ENCODE results near the gene TSPAN18. TPM values are rescaled to one million over a fixed set of nuclear protein-coding genes. Genes with fewer than 3 reads are reported as not detected.

The TSPAN18 gene
- total and polyA plus RNA-seq, 8 donors, result 2.1 to 60.3 (median 11.0) TPM

DNA sequence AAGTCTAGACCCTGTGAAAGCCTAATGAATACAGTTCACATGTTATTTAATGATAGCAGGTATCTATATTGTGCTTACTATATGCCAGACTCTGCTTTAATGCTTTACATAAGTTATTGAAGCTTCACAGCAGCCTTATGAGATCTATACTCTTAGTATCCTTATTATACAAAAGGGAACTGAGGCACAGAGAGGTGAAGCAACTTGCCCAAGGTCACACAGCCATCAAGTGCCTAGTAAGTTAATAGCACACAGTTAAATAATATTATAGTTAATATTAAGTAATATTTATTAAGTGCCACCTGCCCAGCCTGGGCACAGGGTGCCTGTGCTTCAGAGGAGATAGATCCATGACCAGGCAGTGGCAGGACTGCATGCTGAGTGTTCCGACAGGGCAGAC, 145.8 kb downstream of the TSPAN18 start:
- Histone ChIP-seq H3K27ac (no peak overlapping the region), H3K4me1 (peaks cover 0 to 17% (median under 1%) of the 10 kb centered on the region in 4 donors), H3K36me3 (no peaks in the 10 kb centered on the region), H3K4me3 (no peak overlapping the region), H3K9me3 (no peaks in the 10 kb centered on the region), H3K27me3 (peaks cover 0 to 4% (median 0%) of the 10 kb centered on the region in 3 donors)
- TF ChIP-seq EP300 (IDR thresholded peaks at IDR 0.05), result no peak
- TF ChIP-seq POLR2AphosphoS5 (IDR thresholded peaks at IDR 0.05), result no peak
- TF ChIP-seq, protein P1, sequence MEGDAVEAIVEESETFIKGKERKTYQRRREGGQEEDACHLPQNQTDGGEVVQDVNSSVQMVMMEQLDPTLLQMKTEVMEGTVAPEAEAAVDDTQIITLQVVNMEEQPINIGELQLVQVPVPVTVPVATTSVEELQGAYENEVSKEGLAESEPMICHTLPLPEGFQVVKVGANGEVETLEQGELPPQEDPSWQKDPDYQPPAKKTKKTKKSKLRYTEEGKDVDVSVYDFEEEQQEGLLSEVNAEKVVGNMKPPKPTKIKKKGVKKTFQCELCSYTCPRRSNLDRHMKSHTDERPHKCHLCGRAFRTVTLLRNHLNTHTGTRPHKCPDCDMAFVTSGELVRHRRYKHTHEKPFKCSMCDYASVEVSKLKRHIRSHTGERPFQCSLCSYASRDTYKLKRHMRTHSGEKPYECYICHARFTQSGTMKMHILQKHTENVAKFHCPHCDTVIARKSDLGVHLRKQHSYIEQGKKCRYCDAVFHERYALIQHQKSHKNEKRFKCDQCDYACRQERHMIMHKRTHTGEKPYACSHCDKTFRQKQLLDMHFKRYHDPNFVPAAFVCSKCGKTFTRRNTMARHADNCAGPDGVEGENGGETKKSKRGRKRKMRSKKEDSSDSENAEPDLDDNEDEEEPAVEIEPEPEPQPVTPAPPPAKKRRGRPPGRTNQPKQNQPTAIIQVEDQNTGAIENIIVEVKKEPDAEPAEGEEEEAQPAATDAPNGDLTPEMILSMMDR (IDR thresholded peaks at IDR 0.05), result no peak
- no peak for TF ChIP-seq POLR2A (IDR thresholded peaks at IDR 0.05)
- intact Hi-C loops (cut with DNase I; ENCODE audit: low total_unique reads), result no loop called here
- no peak for DNase-seq
- WGBS, 5 donors, result 90 to 100% (median 96%) methylated on average over 1 of the region's 1 CpG

- no peak for DNase-seq
- intact Hi-C loops (cut with DNase I; ENCODE audit: low total_unique reads), result no loop called here
- Histone ChIP-seq H3K4me3 (no peak overlapping the region), H3K4me1 (peaks cover 0 to 19% (median 7%) of the 10 kb centered on the region in 4 donors), H3K27ac (no peak overlapping the region), H3K36me3 (no peaks in the 10 kb centered on the region), H3K9me3 (no peaks in the 10 kb centered on the region), H3K27me3 (peaks cover 0 to 10% (median 4%) of the 10 kb centered on the region in 3 donors)
- 0 to 29% (median 16%) methylated on average over 1 of the region's 1 CpG for whole genome bisulfite sequencing, 5 donors
- TF ChIP-seq POLR2A (IDR thresholded peaks at IDR 0.05) (no peak), POLR2AphosphoS5 (IDR thresholded peaks at IDR 0.05) (no peak), EP300 (IDR thresholded peaks at IDR 0.05) (no peak)
- TF ChIP-seq, protein P1 (IDR thresholded peaks at IDR 0.05), result no peak
These were observed 146.8 kb downstream of the TSPAN18 start for GRCh38 chr11:44873537-44873936.

- TF ChIP-seq, protein P1 (IDR thresholded peaks at IDR 0.05), result no peak
- TF ChIP-seq EP300 (IDR thresholded peaks at IDR 0.05) (no peak), POLR2AphosphoS5 (IDR thresholded peaks at IDR 0.05) (no peak), POLR2A (IDR thresholded peaks at IDR 0.05) (no peak)
- 85 to 93% (median 86%) methylated on average over 3 of the region's 3 CpGs for WGBS, 5 donors
- Histone ChIP-seq H3K36me3 (no peaks in the 10 kb centered on the region), H3K27ac (no peak overlapping the region), H3K27me3 (peaks cover 0 to 17% (median 4%) of the 10 kb centered on the region in 3 donors), H3K4me1 (peaks cover 0 to 12% (median 7%) of the 10 kb centered on the region in 4 donors), H3K9me3 (no peaks in the 10 kb centered on the region), H3K4me3 (no peak overlapping the region)
- no peak for DNase-seq
- intact Hi-C loops (cut with DNase I; ENCODE audit: low total_unique reads), result no loop called here
These were observed 147.5 kb downstream of the TSPAN18 start for GRCh38 chr11:44874284-44874683.

DNA sequence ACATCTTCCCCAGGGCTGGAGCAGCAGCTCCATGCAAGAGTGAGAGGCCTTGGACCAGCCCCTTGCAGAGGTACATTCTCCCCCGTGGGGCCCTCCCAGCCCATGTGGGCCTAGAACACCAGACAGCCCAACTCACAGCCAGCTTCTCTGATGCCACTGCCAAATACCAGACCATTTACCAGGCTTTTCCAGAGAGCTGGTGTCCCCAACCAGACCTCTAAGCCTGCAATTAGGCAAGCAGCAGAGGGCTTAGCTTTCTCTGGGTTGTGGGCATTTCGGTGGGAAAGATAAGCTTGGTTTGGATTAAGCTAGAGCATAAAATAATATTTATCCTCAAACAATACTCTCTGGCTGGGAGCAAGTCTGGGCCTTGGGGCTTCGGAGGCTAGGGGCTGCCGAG, 148.3 kb downstream of the TSPAN18 start:
- H3K27me3 ChIP-seq, result peaks cover 0 to 20% (median 4%) of the 10 kb centered on the region in 3 donors
- peaks cover 0 to 10% (median 7%) of the 10 kb centered on the region in 4 donors for H3K4me1 ChIP-seq
- H3K36me3 ChIP-seq, result no peaks in the 10 kb centered on the region
- TF ChIP-seq EP300 (IDR thresholded peaks at IDR 0.05) (no peak), POLR2AphosphoS5 (IDR thresholded peaks at IDR 0.05) (no peak)
- TF ChIP-seq, protein P1 (IDR thresholded peaks at IDR 0.05), result no peak
- no peak overlapping the region for H3K27ac ChIP-seq
- no peak overlapping the region for H3K4me3 ChIP-seq
- 48 to 68% (median 65%) methylated on average over 4 of the region's 4 CpGs for WGBS, 5 donors
- DNase-seq, result no peak
- intact Hi-C loops (cut with DNase I; ENCODE audit: low total_unique reads), result no loop called here
- no peaks in the 10 kb centered on the region for H3K9me3 ChIP-seq

Measured in stomach (tissue), 9 donors.